Hepatocyte (in vitro differentiated cells): ENCODE results near the gene IFNE. TPM values are rescaled to one million over a fixed set of nuclear protein-coding genes. Genes with fewer than 3 reads are reported as not detected.
A peak's percentile ranks its signal among the peaks of the same experiment; 100 is the strongest.

ENCODE experiments used
- DNase-seq: peaks from one replicate; pipeline ENCODE4 v3.0.0-alpha.2; 2016; ENCODE audit warnings: low spot score
- H2AFZ ChIP-seq: fragments of 200-600 bp; sonication (generic); 2 replicates; pipeline ENCODE4 v1.6.0; 2016; ENCODE audit warnings: antibody characterized with exemption, mild to moderate bottlenecking
- H3K27ac ChIP-seq: fragments of 200-600 bp; sonication (generic); 2 replicates; pipeline ENCODE4 v1.5.1; 2016; ENCODE audit warnings: mild to moderate bottlenecking
- H3K27me3 ChIP-seq: fragments of 200-600 bp; sonication (generic); 2 replicates; pipeline ENCODE4 v1.6.1; 2016
- H3K36me3 ChIP-seq: fragments of 200-600 bp; sonication (generic); replicated peaks from 2 replicates; pipeline ENCODE4 v1.5.1; 2016; ENCODE audit warnings: low read depth; ENCODE audit not compliant: insufficient read depth
- H3K4me1 ChIP-seq: fragments of 200-600 bp; sonication (generic); 2 replicates; pipeline ENCODE4 v1.5.1; 2016; ENCODE audit warnings: mild to moderate bottlenecking, moderate library complexity; ENCODE audit not compliant: insufficient read depth
- H3K4me2 ChIP-seq: fragments of 200-600 bp; sonication (generic); 2 replicates; pipeline ENCODE4 v1.6.0; 2016
- H3K4me3 ChIP-seq: fragments of 200-600 bp; sonication (generic); 2 replicates; pipeline ENCODE4 v1.5.1; 2016; ENCODE audit warnings: mild to moderate bottlenecking
- H3K79me2 ChIP-seq: fragments of 200-600 bp; sonication (generic); 2 replicates; pipeline ENCODE4 v1.6.0; 2017; ENCODE audit warnings: mild to moderate bottlenecking
- H3K9me2 ChIP-seq: fragments of 200-600 bp; sonication (generic); replicated peaks from 2 replicates; pipeline ENCODE4 v1.6.0; 2017; ENCODE audit warnings: mild to moderate bottlenecking; ENCODE audit not compliant: insufficient read depth
- H3K9me3 ChIP-seq: fragments of 200-600 bp; sonication (generic); 2 replicates; pipeline ENCODE4 v1.5.1; 2016; ENCODE audit warnings: low read depth, mild to moderate bottlenecking
- H4K20me1 ChIP-seq: fragments of 200-600 bp; sonication (generic); 2 replicates; pipeline ENCODE4 v1.6.0; 2016; ENCODE audit warnings: mild to moderate bottlenecking; ENCODE audit not compliant: insufficient read depth, poor library complexity, severe bottlenecking
- CTCF ChIP-seq: fragments of 200-600 bp; sonication (generic); IDR thresholded peaks from 2 replicates; pipeline ENCODE4 v1.5.1; 2016; ENCODE audit warnings: antibody characterized with exemption, mild to moderate bottlenecking; ENCODE audit not compliant: poor library complexity
- EZH2 ChIP-seq: fragments of 200-600 bp; sonication (generic); IDR thresholded peaks from 2 replicates; pipeline ENCODE4 v1.6.1; 2016; ENCODE audit warnings: antibody characterized with exemption, mild to moderate bottlenecking, borderline replicate concordance
- EZH2phosphoT487 ChIP-seq: fragments of 200-600 bp; sonication (generic); IDR thresholded peaks from one replicate; pipeline ENCODE4 v1.6.1; 2018; ENCODE audit warnings: antibody characterized with exemption, mild to moderate bottlenecking, low read depth, moderate library complexity; ENCODE audit not compliant: unreplicated experiment, severe bottlenecking
- WGBS: methylation state at CpG from one replicate; pipeline ENCODE4 v1.1.6; 2016; ENCODE audit warnings: low lambda C conversion rate; ENCODE audit errors: missing lambda C conversion rate; 5-methylcytosine and 5-hydroxymethylcytosine counted together
- polyA plus RNA-seq: library from polyadenylated mRNA; unstranded; fragments of >200 nt; fragmentation: Nextera tagmentation; extraction: Ambion mirVana; gene quantifications from 2 replicates; pipeline ENCODE4 v1.2.1, GENCODE V29; 2016
- total RNA-seq: library from RNA; depleted of rRNA; stranded (reverse); fragments of >200 nt; gene quantifications from 2 replicates; pipeline ENCODE4 v1.2.3, GENCODE V29; 2014

Gene IFNE
- total and polyA plus RNA-seq, 2 experiments from 2014 or later, result 0.67 TPM; not detected in 1

- Histone ChIP-seq H3K4me2 (no peak overlapping the region), H2AFZ (no peak overlapping the region), H3K9me3 (no peaks in the 10 kb centered on the region), H4K20me1 (no peaks in the 10 kb centered on the region), H3K79me2 (no peaks in the 10 kb centered on the region), H3K27me3 (no peaks in the 10 kb centered on the region), H3K36me3 (no peaks in the 10 kb centered on the region), H3K9me2 (no peaks in the 10 kb centered on the region), H3K27ac (no peak overlapping the region), H3K4me1 (peaks cover 12% of the 10 kb centered on the region), H3K4me3 (no peak overlapping the region)
- 85% methylated on average over 1 of the region's 1 CpG for WGBS
- TF ChIP-seq EZH2, result no peak
- no peak for DNase-seq
Observed at GRCh38 chr9:21502586-21502985, 20.5 kb upstream of the IFNE start.

DNA sequence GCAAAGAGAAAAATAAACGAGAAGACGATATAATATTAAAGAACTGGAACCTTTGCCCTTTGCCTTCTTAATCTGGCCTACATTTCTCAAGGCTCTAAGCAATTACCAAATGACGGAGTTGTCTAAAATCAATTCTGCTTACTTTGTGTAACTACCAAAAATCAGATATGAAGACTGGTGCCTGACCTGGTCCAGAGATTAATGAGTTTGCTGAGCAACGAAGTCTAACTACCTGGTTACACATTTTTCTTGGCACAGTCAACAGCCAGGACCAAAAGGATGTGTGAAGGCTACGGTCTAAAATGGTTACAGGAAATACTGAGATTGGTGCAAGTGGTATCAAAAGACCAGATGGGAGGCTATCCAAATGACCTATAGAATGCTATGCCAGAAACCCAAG lies 17.8 kb upstream of the IFNE start:
- no peaks in the 10 kb centered on the region for H3K4me1 ChIP-seq
- no peak overlapping the region for H3K27ac ChIP-seq
- no peaks in the 10 kb centered on the region for H3K9me3 ChIP-seq
- no peaks in the 10 kb centered on the region for H3K79me2 ChIP-seq
- no peak for DNase-seq
- no peak overlapping the region for H3K4me2 ChIP-seq
- H3K9me2 ChIP-seq, result no peaks in the 10 kb centered on the region
- H3K4me3 ChIP-seq, result no peak overlapping the region
- TF ChIP-seq EZH2phosphoT487 (no peak), EZH2 (no peak), CTCF (no peak)
- H4K20me1 ChIP-seq, result no peaks in the 10 kb centered on the region
- H3K27me3 ChIP-seq, result no peaks in the 10 kb centered on the region
- 66% methylated on average over 5 of the region's 5 CpGs for WGBS
- H2AFZ ChIP-seq, result no peak overlapping the region
- no peaks in the 10 kb centered on the region for H3K36me3 ChIP-seq

- H3K27ac ChIP-seq, result no peak overlapping the region
- H3K4me3 ChIP-seq, result no peak overlapping the region
- H3K9me2 ChIP-seq, result no peaks in the 10 kb centered on the region
- no peaks in the 10 kb centered on the region for H4K20me1 ChIP-seq
- H3K27me3 ChIP-seq, result no peaks in the 10 kb centered on the region
- H3K79me2 ChIP-seq, result no peaks in the 10 kb centered on the region
- no peaks in the 10 kb centered on the region for H3K36me3 ChIP-seq
- no peaks in the 10 kb centered on the region for H3K9me3 ChIP-seq
- 79% methylated on average over 1 of the region's 1 CpG for WGBS
- H3K4me2 ChIP-seq, result no peak overlapping the region
- DNase-seq, result no peak
- peak; percentile 24 for TF ChIP-seq CTCF
- no peak for TF ChIP-seq EZH2phosphoT487
- H3K4me1 ChIP-seq, result no peaks in the 10 kb centered on the region
- H2AFZ ChIP-seq, result no peak overlapping the region
Observed at GRCh38 chr9:21491756-21492155, 9.6 kb upstream of the IFNE start.

DNA sequence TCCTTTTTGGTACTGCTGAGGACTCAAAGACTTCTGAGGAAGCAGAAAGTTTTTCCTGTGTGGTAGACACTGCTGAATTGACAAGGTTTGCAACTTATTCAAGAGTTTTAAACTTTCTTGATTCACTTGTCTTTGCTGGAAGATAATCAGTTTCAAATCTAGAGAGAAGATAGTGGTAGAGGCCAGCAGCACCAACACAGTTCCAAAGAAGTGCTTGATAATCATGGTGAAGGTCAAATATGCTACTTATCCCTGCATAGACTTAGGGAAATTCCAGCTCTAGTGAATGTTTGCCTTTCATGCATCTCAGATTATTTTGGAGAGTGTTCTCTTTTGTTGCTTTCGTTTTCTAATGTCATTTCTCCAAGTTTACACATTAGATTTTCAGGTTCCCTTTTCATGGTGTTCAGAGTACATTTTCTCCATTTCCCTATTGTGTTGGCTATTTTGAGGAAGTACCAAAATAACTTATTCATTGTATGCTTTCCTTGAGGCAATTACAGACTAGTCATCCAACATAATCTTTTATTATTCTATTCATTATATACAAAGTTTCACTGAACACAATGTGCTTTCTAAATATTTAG lies 550 bp downstream of the IFNE start:
- no peak for DNase-seq
- 73% methylated on average over 1 of the region's 1 CpG for WGBS

More for the DNA sequence above, 550 bp downstream of the IFNE start:
- H4K20me1 ChIP-seq, result no peaks in the 10 kb centered on the region
- H3K9me2 ChIP-seq, result no peaks in the 10 kb centered on the region
- no peaks in the 10 kb centered on the region for H3K27me3 ChIP-seq
- no peaks in the 10 kb centered on the region for H3K4me1 ChIP-seq
- H3K9me3 ChIP-seq, result no peaks in the 10 kb centered on the region
- no peak overlapping the region for H2AFZ ChIP-seq
- no peaks in the 10 kb centered on the region for H3K36me3 ChIP-seq
- H3K27ac ChIP-seq, result no peak overlapping the region
- TF ChIP-seq CTCF, result no peak
- TF ChIP-seq EZH2, result no peak
- TF ChIP-seq EZH2phosphoT487, result no peak
- no peak overlapping the region for H3K4me3 ChIP-seq
- no peak overlapping the region for H3K4me2 ChIP-seq
- no peaks in the 10 kb centered on the region for H3K79me2 ChIP-seq
